ENCODE results near the gene SEPTIN10. TPM values are rescaled to one million over a fixed set of nuclear protein-coding genes. Genes with fewer than 3 reads are reported as not detected.

Gene SEPTIN10
- total and polyA plus RNA-seq, 2 of the 8 experiments (the other 6 are each of a cell fraction or from before 2014, with no cell fraction given), result 23.7 to 101 TPM

- TF ChIP-seq E2F6 (IDR thresholded peaks at IDR 0.05), result peak; percentile 94
- TF ChIP-seq CEBPB (IDR thresholded peaks at IDR 0.05; ENCODE audit: low read depth, low read length), result no peak
- TF ChIP-seq SIN3A (conservative IDR thresholded peaks at IDR 0.05 in 1 of 2, IDR thresholded peaks at IDR 0.05 in 1 of 2; ENCODE audit: low read depth in 1 of 2, low read length in 2 of 2), result peak in 1 of 2 experiments; percentile 30; a peak in 1 of 4 replicates
- peak; percentile 59 for TF ChIP-seq EZH2 (IDR thresholded peaks at IDR 0.05; ENCODE audit: low read depth, low read length, severe bottlenecking)
- peak; percentile 49; the same call in 1 of the 2 replicates for TF ChIP-seq SUZ12 (IDR thresholded peaks at IDR 0.05; ENCODE audit: low read length)
- TF ChIP-seq YY1 (IDR thresholded peaks at IDR 0.05; ENCODE audit: low read depth, low read length), result no peak
- 0 out of 2 replicates have a peak, but pooled peaks have one; percentile 16 for TF ChIP-seq TAF1 (IDR thresholded peaks at IDR 0.05; ENCODE audit: low read depth, low read length)
- TF ChIP-seq TCF12 (IDR thresholded peaks at IDR 0.05; ENCODE audit: low read depth, low read length), result no peak
These were observed 1.2 kb upstream of the SEPTIN10 start (continued) for GRCh38 chr2:109614715-109615636.

Measured in H1 (cell line).